Endothelial cell (in vitro differentiated cells): Measurements from ENCODE around the gene PRICKLE1. TPM values are rescaled to one million over a fixed set of nuclear protein-coding genes. Genes with fewer than 3 reads are reported as not detected.

Experiments used
- DNase-seq: peaks from one replicate; pipeline ENCODE4 v3.0.0; 2021; ENCODE audit warnings: low spot score
- H3K27ac Mint-ChIP-seq: one replicate; pipeline ENCODE4 v1.8.0; 2021; ENCODE audit warnings: mixed read lengths, inconsistent platforms; ENCODE audit not compliant: unreplicated experiment
- H3K27me3 Mint-ChIP-seq: one replicate; pipeline ENCODE4 v1.8.0; 2021; ENCODE audit warnings: mild to moderate bottlenecking, moderate library complexity, mixed read lengths, inconsistent platforms; ENCODE audit not compliant: unreplicated experiment
- H3K36me3 Mint-ChIP-seq: one replicate; pipeline ENCODE4 v1.8.0; 2021; ENCODE audit warnings: mild to moderate bottlenecking, low read depth, mixed read lengths, inconsistent platforms; ENCODE audit not compliant: unreplicated experiment
- H3K4me1 Mint-ChIP-seq: one replicate; pipeline ENCODE4 v1.8.0; 2021; ENCODE audit warnings: mild to moderate bottlenecking, mixed read lengths, inconsistent platforms; ENCODE audit not compliant: unreplicated experiment
- H3K4me3 Mint-ChIP-seq: one replicate; pipeline ENCODE4 v1.8.0; 2021; ENCODE audit warnings: mild to moderate bottlenecking, mixed read lengths, inconsistent platforms; ENCODE audit not compliant: unreplicated experiment
- H3K9me3 Mint-ChIP-seq: one replicate; pipeline ENCODE4 v1.8.0; 2021; ENCODE audit warnings: mixed read lengths, inconsistent platforms; ENCODE audit not compliant: unreplicated experiment
- CTCF ChIP-seq: fragments of 200-600 bp; sonication (generic); IDR thresholded peaks from one replicate; pipeline ENCODE4 v1.5.0; 2021; ENCODE audit warnings: antibody characterized with exemption; ENCODE audit not compliant: unreplicated experiment
- total RNA-seq: library from RNA; stranded (reverse); fragmentation: NEBNext Ultra II Directional; extraction: Animal tissue kit (Norgen Biotek cat#: 25700); gene quantifications from one replicate; pipeline ENCODE4 v1.2.1, GENCODE V29; 2021; ENCODE audit not compliant: unreplicated experiment

PRICKLE1 gene
- total RNA-seq, 1 donor from 2014 or later, result 15.6 TPM

- no peaks in the 10 kb centered on the region for H3K36me3 Mint-ChIP-seq
- no peaks in the 10 kb centered on the region for H3K27me3 Mint-ChIP-seq
- no peak for DNase-seq
- no peak overlapping the region for H3K27ac Mint-ChIP-seq
- H3K4me3 Mint-ChIP-seq, result no peak overlapping the region
- peaks cover 4% of the 10 kb centered on the region for H3K4me1 Mint-ChIP-seq
- no peak for TF ChIP-seq CTCF
- H3K9me3 Mint-ChIP-seq, result no peaks in the 10 kb centered on the region
Observed at GRCh38 chr12:42534184-42534838, 55.2 kb downstream of the PRICKLE1 start.

GRCh38 chr12:42530284-42530683 lies 59.3 kb downstream of the PRICKLE1 start:
- Mint-ChIP-seq H3K36me3 (no peaks in the 10 kb centered on the region), H3K4me1 (peaks cover 7% of the 10 kb centered on the region), H3K27ac (no peak overlapping the region), H3K9me3 (no peaks in the 10 kb centered on the region), H3K27me3 (peaks cover 1% of the 10 kb centered on the region), H3K4me3 (no peak overlapping the region)
- no peak for TF ChIP-seq CTCF
- no peak for DNase-seq

- DNase-seq, result no peak
- no peaks in the 10 kb centered on the region for H3K9me3 Mint-ChIP-seq
- H3K36me3 Mint-ChIP-seq, result no peaks in the 10 kb centered on the region
- no peak overlapping the region for H3K27ac Mint-ChIP-seq
- H3K4me3 Mint-ChIP-seq, result no peak overlapping the region
- peaks cover 1% of the 10 kb centered on the region for H3K27me3 Mint-ChIP-seq
- no peak for TF ChIP-seq CTCF
- H3K4me1 Mint-ChIP-seq, result peaks cover 12% of the 10 kb centered on the region
Observed at GRCh38 chr12:42525444-42525843, 64.1 kb downstream of the PRICKLE1 start.

- TF ChIP-seq CTCF, result no peak
- H3K9me3 Mint-ChIP-seq, result no peaks in the 10 kb centered on the region
- no peak overlapping the region for H3K27ac Mint-ChIP-seq
- peaks cover 12% of the 10 kb centered on the region for H3K4me1 Mint-ChIP-seq
- DNase-seq, result no peak
- H3K36me3 Mint-ChIP-seq, result no peaks in the 10 kb centered on the region
- H3K4me3 Mint-ChIP-seq, result no peak overlapping the region
- peaks cover 1% of the 10 kb centered on the region for H3K27me3 Mint-ChIP-seq
Observed at GRCh38 chr12:42524716-42525115, 64.8 kb downstream of the PRICKLE1 start.

GRCh38 chr12:42516573-42516972 lies 73.0 kb downstream of the PRICKLE1 start:
- Mint-ChIP-seq H3K27me3 (no peaks in the 10 kb centered on the region), H3K4me1 (no peaks in the 10 kb centered on the region), H3K36me3 (no peaks in the 10 kb centered on the region), H3K4me3 (no peak overlapping the region), H3K9me3 (no peaks in the 10 kb centered on the region), H3K27ac (no peak overlapping the region)
- no peak for DNase-seq
- no peak for TF ChIP-seq CTCF
